NCI-H82 (cell line): ENCODE measurements around the gene PPTC7.
"Not testable (repeated sequence)": the region's sequence is repeated elsewhere in the genome, so short reads cannot be mapped to it uniquely, and the experiment has no call there.

Experiments used
- DNase-seq: peaks from one replicate; lab custom pipeline; 2025; lab: John Stamatoyannopoulos, UW

Gene PPTC7

GRCh38 chr12:110536834-110537604, 46.1 kb downstream of the PPTC7 start:
- DNase-seq, result no peak

DNA sequence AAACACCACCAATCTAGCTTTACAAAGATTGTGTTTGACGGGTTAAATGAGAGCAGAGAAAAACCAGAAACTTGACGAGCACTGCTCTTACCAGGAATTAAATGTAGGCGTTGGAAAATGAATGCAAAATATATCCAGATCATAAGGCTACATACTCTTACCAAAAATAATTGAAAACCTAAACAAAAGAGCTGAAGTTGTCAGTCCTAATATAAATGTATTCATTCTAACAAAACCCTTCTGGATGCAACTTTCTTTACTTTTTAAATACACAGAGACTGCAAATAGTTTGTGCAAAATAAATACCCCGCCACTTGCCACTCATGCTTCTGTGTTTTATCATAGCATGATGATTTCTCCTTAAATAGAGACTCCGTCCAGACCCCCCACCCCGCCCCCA, 48.3 kb downstream of the PPTC7 start:
- no peak for DNase-seq

DNA sequence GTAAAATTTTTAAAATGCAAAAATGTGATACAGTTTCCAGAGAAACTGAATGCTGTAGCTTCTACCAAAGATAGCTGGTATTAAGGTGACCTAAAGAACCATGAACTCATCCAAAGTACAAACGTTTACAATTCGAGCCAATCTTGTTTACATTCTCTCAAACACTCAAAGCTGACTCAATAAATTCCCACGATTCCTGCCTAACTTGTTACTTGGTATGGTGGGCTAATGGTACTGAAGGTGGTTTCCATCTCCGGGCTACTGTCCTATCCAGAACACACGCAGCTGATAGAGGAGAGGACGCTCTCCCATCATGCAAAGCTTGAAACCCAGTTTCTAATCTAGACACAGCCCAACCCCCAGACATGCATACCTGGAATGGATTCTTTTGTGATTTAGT, 49.5 kb downstream of the PPTC7 start:
- DNase-seq, result no peak

- no peak for DNase-seq
These were observed 50.5 kb downstream of the PPTC7 start for GRCh38 chr12:110532644-110533043.

- DNase-seq, result no peak
These were observed 51.3 kb downstream of the PPTC7 start for GRCh38 chr12:110531741-110532333.

- DNase-seq, result no peak
These were observed 52.6 kb downstream of the PPTC7 start for GRCh38 chr12:110530511-110530910.

GRCh38 chr12:110528277-110528839, 54.8 kb downstream of the PPTC7 start:
- peak; percentile 23 for DNase-seq

GRCh38 chr12:110520876-110521712, 62.0 kb downstream of the PPTC7 start:
- DNase-seq, result not testable (repeated sequence)

- DNase-seq, result not testable (repeated sequence)
These were observed 65.1 kb downstream of the PPTC7 start for GRCh38 chr12:110518014-110518413.

- DNase-seq, result no peak
These were observed 66.1 kb downstream of the PPTC7 start for GRCh38 chr12:110516995-110517394.

DNA sequence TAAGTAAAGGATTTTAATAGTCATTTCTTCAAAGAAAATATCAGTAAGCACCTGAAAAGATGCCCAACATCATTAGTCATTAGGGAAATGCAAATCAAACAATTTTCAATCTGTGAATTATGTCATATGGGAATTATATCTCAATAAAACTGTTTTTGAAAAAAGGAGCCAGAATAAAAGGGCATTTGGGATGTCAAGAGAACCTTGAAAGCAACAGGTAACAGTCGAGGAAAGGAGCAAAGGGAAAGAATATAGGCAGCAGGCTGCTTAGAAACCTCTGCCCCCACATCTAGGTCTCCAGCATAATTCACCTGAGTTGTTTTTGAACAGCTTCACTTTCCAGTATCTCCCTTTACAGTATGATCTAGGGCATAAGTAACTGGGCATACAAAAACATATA, 68.8 kb downstream of the PPTC7 start:
- no peak for DNase-seq

DNA sequence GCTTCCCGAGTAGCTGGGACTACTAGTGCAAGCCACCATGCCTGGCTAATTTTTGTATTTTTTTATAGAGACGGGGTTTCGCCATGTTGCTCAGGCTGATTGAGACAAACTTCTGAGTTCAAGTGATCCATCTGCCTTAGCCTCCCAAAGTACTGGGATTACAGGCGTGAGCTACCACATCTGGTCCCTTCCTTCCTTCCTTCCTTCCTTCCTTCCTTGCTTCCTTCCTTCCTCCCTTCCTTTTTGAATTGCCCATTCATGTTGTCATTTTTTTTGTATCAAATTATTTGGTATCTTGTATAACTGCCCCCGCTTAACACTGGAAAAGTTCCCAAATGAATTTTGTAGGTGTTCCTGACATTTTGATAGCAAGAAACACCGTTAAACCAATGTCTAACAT, 69.3 kb downstream of the PPTC7 start:
- peak; percentile 12 for DNase-seq

GRCh38 chr12:110508071-110508586, 75.0 kb downstream of the PPTC7 start:
- DNase-seq, result no peak

GRCh38 chr12:110505332-110505731, 77.8 kb downstream of the PPTC7 start:
- no peak for DNase-seq

- DNase-seq, result no peak
These were observed 79.7 kb downstream of the PPTC7 start for GRCh38 chr12:110503432-110503831.

DNA sequence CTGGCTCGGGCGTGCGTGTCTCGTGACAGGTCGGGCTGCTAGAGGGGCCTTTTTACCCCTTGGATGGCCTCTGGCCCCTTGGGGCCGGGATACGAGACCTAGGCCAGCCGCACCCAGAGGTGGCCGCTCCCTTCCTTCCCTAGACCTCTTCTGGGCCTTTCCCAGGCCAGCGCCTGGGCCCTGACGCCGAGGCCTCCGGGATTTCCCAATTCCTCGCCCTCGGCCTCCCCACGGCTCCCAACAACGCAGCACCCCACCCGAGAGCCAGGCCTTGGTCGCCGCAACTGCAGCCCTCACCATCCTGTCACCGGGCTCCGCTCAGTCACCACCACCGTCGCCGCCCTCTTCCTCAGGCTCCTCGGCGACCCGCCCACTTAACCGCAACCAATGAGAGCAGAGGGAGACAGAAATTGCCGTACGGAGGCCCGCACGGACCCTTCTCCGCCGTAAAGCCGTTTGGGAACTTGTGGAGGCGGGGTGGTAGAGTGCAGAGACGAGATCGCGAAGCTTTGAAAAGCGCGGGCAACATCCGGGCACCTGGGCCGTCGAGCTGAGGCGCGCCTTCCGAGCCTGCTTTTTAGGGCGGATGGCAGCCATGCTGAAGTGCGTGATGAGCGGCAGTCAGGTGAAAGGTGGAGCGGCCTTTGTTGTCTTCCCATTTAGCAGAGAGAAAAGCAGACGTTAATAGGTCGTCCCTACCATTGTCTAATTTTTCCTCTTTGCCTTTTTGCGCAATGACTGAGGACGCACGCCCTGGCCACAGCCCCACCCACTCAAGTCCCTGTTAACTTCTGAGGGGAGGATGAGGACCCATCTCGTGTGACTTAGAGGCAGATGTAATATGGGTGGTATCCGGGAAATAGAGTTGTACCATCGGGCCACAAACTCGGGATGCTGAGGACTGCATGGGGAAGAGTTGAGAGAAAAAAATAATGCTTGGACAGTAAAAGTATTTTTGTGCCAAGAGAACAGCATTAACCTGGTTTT, 81.1 kb downstream of the PPTC7 start, which contains the start of the genes RAD9B and VPS29:
Gene RAD9B (plus strand): TSS at position 580 of the 987 bp plus-strand sequence. CDS start 7 bp downstream, at position 587.
Gene VPS29 (minus strand): TSS at position 360 of the 987 bp plus-strand sequence. CDS start 60 bp downstream, at position 300.
- peak; percentile 99 for DNase-seq

- DNase-seq, result peak; percentile 66
These were observed 81.7 kb downstream of the PPTC7 start for GRCh38 chr12:110501399-110501751.

DNA sequence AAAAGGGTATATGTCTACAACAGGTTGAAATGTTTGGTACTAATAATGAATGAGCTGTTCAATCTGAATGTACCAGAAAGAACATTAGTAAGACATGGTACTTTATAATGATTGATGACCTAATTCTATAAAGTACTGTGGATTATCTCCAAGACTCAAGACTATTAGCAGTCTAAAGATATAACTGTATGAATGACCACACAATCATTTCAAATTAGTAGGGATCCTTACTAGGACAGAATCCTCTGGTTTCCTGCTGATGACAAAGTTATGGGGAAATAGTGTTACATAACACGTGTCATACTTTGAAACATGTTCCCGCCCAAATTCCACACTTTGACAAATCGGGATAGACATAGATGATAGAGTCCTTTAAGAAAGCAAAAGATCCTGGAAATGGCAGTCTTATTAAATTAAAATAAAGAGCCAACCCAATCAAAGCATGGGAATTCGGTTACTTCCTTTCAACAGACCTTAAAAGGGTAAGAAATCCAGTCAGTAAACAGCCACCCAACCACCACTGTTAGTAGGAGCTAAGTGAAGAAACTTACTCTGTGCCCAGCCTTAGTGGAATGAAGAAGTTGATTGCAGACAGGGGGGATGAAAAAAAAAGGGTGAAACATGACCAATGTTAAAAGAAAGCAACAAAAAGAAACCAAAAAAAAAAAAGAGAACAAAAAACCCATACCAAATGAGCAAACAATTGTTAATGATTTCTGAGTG, 84.0 kb downstream of the PPTC7 start:
- peak; percentile 52 for DNase-seq
